ENCODE data around the gene SMCO3. TPM values are rescaled to one million over a fixed set of nuclear protein-coding genes. Genes with fewer than 3 reads are reported as not detected.

The SMCO3 gene
- total and polyA plus RNA-seq, 10 of the 15 experiments (the other 5 are each of a cell fraction or from before 2014, with no cell fraction given): 0.05 to 0.35 (median 0.10) TPM; not detected in 6

DNA sequence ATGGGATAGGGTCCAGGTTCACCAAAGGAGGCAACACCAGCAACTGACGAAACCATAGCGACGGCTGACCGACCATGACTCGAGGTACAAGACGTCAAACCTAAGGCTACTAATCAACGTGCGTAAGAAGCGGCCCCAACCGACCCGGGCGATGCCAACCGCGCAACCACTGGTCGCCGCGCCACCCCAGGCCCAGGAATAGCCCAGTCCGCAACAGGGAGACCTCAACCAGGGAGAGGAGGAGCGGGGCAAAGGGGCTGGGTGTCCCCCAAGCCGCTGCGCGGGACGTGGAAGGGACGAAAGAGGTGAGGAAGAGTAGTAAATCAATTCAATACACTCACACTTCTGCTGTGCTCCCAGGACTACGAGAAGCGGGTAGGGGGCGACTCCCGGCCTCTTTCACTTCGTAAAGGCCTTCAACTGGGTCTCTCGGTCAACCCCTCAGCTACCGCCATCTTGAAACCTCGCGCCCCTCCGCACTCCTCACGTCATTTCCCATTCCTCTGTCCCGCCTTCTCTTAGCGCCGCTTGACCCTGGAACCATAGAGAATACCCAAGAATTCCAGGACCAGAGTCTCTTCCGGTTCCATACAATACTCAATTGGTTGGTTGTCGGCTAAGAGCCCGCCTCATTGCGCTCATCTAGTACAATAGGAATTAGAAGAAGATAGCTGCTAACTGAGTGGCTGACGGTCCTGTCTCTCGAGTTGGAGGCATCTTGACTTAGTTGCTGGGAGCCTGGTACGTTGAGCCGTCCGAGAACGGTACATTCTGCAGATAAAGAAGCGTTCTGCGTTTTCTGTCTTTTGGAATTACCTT is 10.8 kb downstream of the SMCO3 start, which contains the start of the genes C12orf60 and WBP11 (continued):
- TF ChIP-seq CREB1 (IDR thresholded peaks at IDR 0.05; ENCODE audit: low read depth): peak; percentile 94
- TF ChIP-seq IRF4 (IDR thresholded peaks at IDR 0.05; ENCODE audit: low read depth, low read length): 0 out of 2 replicates have a peak, but pooled peaks have one; percentile 7
- TF ChIP-seq SREBF2 (IDR thresholded peaks at IDR 0.05; ENCODE audit: low read length): 0 out of 2 replicates have a peak, but pooled peaks have one; percentile 11
- peak; percentile 80 for TF ChIP-seq POLR2A (IDR thresholded peaks at IDR 0.05; ENCODE audit: low read depth, low read length)
- TF ChIP-seq MAX (IDR thresholded peaks at IDR 0.05; ENCODE audit: low read depth, low read length): no peak
- TF ChIP-seq HDGF (IDR thresholded peaks at IDR 0.05): no peak; the same call in 1 of the 2 replicates
- TF ChIP-seq CREM (IDR thresholded peaks at IDR 0.05; ENCODE audit: low read depth): peak; percentile 95
- no peak for TF ChIP-seq JUND (IDR thresholded peaks at IDR 0.05; ENCODE audit: low read depth, low read length)
- peak; percentile 25; the same call in 1 of the 2 replicates for TF ChIP-seq BMI1 (IDR thresholded peaks at IDR 0.05; ENCODE audit: borderline replicate concordance)
- peak; percentile 95 for TF ChIP-seq ZBTB40 (IDR thresholded peaks at IDR 0.05; ENCODE audit: borderline replicate concordance)
- TF ChIP-seq SIN3A (IDR thresholded peaks at IDR 0.05; ENCODE audit: low read depth, low read length): no peak; the same call in none of the 2 replicates
- TF ChIP-seq, protein P1, sequence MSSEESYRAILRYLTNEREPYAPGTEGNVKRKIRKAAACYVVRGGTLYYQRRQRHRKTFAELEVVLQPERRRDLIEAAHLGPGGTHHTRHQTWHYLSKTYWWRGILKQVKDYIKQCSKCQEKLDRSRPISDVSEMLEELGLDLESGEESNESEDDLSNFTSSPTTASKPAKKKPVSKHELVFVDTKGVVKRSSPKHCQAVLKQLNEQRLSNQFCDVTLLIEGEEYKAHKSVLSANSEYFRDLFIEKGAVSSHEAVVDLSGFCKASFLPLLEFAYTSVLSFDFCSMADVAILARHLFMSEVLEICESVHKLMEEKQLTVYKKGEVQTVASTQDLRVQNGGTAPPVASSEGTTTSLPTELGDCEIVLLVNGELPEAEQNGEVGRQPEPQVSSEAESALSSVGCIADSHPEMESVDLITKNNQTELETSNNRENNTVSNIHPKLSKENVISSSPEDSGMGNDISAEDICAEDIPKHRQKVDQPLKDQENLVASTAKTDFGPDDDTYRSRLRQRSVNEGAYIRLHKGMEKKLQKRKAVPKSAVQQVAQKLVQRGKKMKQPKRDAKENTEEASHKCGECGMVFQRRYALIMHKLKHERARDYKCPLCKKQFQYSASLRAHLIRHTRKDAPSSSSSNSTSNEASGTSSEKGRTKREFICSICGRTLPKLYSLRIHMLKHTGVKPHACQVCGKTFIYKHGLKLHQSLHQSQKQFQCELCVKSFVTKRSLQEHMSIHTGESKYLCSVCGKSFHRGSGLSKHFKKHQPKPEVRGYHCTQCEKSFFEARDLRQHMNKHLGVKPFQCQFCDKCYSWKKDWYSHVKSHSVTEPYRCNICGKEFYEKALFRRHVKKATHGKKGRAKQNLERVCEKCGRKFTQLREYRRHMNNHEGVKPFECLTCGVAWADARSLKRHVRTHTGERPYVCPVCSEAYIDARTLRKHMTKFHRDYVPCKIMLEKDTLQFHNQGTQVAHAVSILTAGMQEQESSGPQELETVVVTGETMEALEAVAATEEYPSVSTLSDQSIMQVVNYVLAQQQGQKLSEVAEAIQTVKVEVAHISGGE (CRISPR knock-in tag; IDR thresholded peaks at IDR 0.05): no peak
- no peak for TF ChIP-seq ZBED1 (IDR thresholded peaks at IDR 0.05; ENCODE audit: borderline replicate concordance)
- peak; percentile 34; the same call in 1 of the 2 replicates for TF ChIP-seq TCF7 (IDR thresholded peaks at IDR 0.05; ENCODE audit: borderline replicate concordance)
- TF ChIP-seq TCF3 (IDR thresholded peaks at IDR 0.05; ENCODE audit: borderline replicate concordance, insufficient read depth, low read depth, low read length): 0 out of 2 replicates have a peak, but pooled peaks have one; percentile 14
- TF ChIP-seq FOXK2 (IDR thresholded peaks at IDR 0.05): no peak
- TF ChIP-seq POU2F2 (IDR thresholded peaks at IDR 0.05; ENCODE audit: borderline replicate concordance, low read depth, low read length): 0 out of 3 replicates have a peak, but pooled peaks have one; percentile 10
- no peak for TF ChIP-seq HDAC6 (IDR thresholded peaks at IDR 0.05; ENCODE audit: unreplicated experiment)
- no peak for TF ChIP-seq SREBF1 (IDR thresholded peaks at IDR 0.05; ENCODE audit: low read length)
- peak; percentile 95 for TF ChIP-seq POLR2AphosphoS5 (IDR thresholded peaks at IDR 0.05; ENCODE audit: low read length)
- no peak for TF ChIP-seq KLF5 (IDR thresholded peaks at IDR 0.05; ENCODE audit: partially characterized antibody)
- TF ChIP-seq ZNF207 (IDR thresholded peaks at IDR 0.05; ENCODE audit: borderline replicate concordance): peak; percentile 48; the same call in 1 of the 2 replicates
- TF ChIP-seq PAX5 (IDR thresholded peaks at IDR 0.05; ENCODE audit: borderline replicate concordance, low read depth, low read length): 0 out of 2 replicates have a peak, but pooled peaks have one; percentile 17
- no peak for TF ChIP-seq ZZZ3 (IDR thresholded peaks at IDR 0.05; ENCODE audit: control insufficient read depth, insufficient read length, low read depth)
- no peak for TF ChIP-seq JUNB (IDR thresholded peaks at IDR 0.05)
